AG10803 (cell line): ENCODE results near the gene SHISAL1.

ENCODE experiments used
- DNase-seq: peaks from one replicate; pipeline ENCODE4 v3.0.0; 2010; ENCODE audit warnings: low read depth
- H3K4me3 ChIP-seq: 2 replicates; pipeline ENCODE4 v1.5.1; 2011; ENCODE audit warnings: mild to moderate bottlenecking, low read length, control low read depth
- CTCF ChIP-seq: conservative IDR thresholded peaks from 2 replicates; pipeline ENCODE4 v1.5.1; 2011; ENCODE audit warnings: mild to moderate bottlenecking, low read length, control low read depth, inconsistent platforms

Gene SHISAL1

DNA sequence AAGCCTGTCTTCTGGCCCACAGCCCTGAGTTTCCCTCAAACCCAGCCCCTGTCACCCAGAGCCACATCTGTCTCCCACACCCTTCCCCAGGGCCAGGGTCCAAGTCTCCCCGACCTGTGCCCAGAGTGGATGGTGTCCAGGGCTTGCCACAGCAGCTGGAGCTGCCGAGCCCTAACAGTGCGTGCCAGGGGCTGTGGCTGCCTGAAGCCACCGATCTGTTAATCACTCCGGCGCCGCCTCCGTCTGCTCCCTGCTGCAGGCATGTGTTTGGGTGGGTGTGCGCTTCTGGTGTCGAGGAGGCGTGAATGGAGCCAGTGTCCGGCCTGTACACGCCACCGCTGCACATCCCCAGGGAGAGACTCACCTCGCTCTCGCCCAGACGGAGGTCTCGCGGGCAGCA lies 26.1 kb downstream of the SHISAL1 start:
- DNase-seq, result peak; percentile 84
- no peak for TF ChIP-seq CTCF
- no peak overlapping the region for H3K4me3 ChIP-seq

DNA sequence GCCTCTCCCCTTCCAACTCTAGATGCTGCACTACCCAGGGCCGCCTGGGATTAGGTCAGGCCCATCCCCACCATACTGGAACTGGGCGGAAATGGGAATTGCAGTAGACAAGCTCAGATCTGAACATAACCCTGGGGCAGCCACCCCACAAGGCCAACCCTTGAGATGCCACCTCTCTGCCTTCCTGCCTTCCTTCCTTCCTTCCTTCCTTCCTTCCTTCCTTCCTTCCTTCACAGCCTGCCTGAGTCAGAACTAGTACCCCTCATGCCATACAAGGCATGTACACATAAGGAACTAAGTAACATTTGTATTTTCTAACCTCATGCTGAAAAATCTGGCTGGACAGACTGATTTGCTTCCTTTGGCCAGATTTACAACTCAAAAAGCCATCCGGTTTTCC lies 28.0 kb downstream of the SHISAL1 start:
- TF ChIP-seq CTCF, result no peak
- no peak overlapping the region for H3K4me3 ChIP-seq
- DNase-seq, result no peak

DNA sequence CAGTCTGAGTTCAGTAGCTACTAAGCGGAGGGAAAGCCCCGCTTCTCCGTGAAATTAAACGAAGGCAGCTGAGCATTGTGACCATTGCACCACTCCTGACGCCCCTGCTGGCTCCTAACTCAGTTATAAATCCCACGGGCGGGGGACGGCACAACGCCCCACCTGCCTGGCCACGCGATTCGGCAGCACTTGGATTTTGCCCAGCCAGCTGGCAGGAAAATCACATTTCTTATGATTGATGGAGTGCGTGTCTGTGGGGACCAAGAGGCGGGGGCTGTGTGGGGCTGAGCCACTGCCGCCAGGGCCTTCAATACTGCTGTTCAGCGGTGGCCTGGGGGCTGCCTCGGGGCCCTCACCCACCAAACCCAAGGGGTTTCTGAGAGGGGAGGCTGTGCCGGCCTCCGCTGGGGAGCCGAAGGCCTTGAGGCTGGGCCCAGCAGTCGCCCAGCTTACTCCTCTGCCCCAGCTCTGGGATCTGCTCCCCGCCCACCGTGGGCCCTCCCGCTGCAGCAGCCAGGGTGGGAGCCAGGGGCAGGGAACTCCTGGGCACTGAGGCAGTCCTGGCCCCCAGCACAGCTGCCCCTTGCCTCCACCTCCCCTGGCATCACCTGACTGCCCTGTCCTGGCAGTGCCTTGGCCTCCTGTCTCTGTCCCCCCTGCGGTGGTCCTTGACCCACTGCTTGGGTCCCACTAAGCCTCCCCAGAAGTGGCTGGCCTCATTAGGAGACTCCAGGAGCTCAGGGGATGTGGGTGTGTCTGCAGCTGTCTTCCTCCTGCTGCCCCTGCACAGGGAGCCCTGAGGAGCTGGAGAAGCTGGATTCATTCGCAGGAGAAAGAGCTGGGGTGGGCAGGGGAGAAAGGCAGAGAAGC lies 30.7 kb downstream of the SHISAL1 start:
- no peak overlapping the region for H3K4me3 ChIP-seq
- no peak for DNase-seq
- TF ChIP-seq CTCF, result no peak

GRCh38 chr22:44280665-44281188 lies 32.0 kb downstream of the SHISAL1 start:
- no peak for TF ChIP-seq CTCF
- DNase-seq, result no peak
- H3K4me3 ChIP-seq, result no peak overlapping the region

GRCh38 chr22:44279069-44279360 lies 33.7 kb downstream of the SHISAL1 start:
- H3K4me3 ChIP-seq, result no peak overlapping the region
- DNase-seq, result no peak
- TF ChIP-seq CTCF, result no peak

GRCh38 chr22:44278243-44279068 lies 34.3 kb downstream of the SHISAL1 start:
- no peak overlapping the region for H3K4me3 ChIP-seq
- no peak for TF ChIP-seq CTCF
- no peak for DNase-seq
